Liver (tissue), 3 donors: Measurements from ENCODE around the gene CAMKMT.

Source experiments
- CTCF ChIP-seq: fragments of 150-350 bp; IDR thresholded peaks from 2 replicates; pipeline ENCODE4 v1.5.1; 2017; ENCODE audit warnings: improper control_type of control experiment, low read depth, low read length; ENCODE audit not compliant: missing input control
- NR2F2 ChIP-seq: IDR thresholded peaks from 2 replicates; pipeline ENCODE4 v1.6.1; 2016; ENCODE audit warnings: antibody characterized with exemption
- RAD21 ChIP-seq, 2 donors: IDR thresholded peaks; 2 replicates each; pipeline ENCODE4 v1.6.1; 2016; ENCODE audit warnings: antibody characterized with exemption in 2 of 2, mild to moderate bottlenecking in 2 of 2
- REST ChIP-seq: IDR thresholded peaks from 2 replicates; pipeline ENCODE4 v1.6.1; 2016; ENCODE audit warnings: antibody characterized with exemption, mild to moderate bottlenecking
- ZBTB33 ChIP-seq: IDR thresholded peaks from 2 replicates; pipeline ENCODE4 v1.6.1; 2016; ENCODE audit warnings: antibody characterized with exemption
- donor health status: healthy.
- donor health status: healthy.

GRCh38 chr2:44746856-44747615, 385.3 kb downstream of the CAMKMT start:
- TF ChIP-seq NR2F2, result no peak
- no peak for TF ChIP-seq RAD21 (IDR thresholded peaks at IDR 0.05)
- no peak for TF ChIP-seq CTCF
- TF ChIP-seq REST, result no peak
- no peak for TF ChIP-seq ZBTB33
